NCI-H2171 treated with DMSO at 0.1 percent for 48 hours (cell line): ENCODE results near the gene GNB1L.

Source experiments
- DNase-seq: peaks from one replicate; lab custom pipeline; 2025; lab: John Stamatoyannopoulos, UW

Gene GNB1L

DNA sequence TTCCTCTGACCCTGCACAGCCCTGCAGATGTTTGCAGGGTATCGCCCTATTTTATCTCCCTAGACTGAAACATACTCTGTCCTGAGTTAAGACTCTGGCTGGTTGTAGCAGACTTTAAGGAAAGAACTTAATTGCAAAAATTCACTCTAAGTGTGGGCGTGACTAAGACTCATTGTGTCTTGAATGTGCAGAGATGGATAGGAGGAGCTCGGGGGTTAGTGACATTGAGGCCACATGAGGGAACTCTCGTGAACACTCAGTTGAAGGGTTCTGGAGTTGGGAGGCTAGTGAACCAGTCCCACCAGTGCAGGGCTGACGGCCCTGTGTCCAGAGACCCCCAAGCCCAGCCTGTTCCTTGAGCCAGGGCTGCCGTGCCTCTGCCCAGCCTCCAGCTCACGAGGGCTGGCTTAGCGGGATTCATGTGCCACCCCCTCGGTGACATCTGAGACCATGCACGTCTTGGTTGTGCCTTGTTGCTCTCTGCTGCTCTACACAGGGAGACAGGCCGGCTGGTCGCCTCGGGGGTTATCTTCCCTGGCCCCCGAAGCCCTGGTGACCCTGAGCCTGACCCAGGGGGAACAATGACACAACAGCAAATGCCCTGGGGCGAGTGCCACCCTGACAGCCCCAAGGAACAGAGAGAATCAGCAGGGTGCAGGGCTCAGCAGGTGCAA, 105.5 kb downstream of the GNB1L start:
- no peak for DNase-seq

DNA sequence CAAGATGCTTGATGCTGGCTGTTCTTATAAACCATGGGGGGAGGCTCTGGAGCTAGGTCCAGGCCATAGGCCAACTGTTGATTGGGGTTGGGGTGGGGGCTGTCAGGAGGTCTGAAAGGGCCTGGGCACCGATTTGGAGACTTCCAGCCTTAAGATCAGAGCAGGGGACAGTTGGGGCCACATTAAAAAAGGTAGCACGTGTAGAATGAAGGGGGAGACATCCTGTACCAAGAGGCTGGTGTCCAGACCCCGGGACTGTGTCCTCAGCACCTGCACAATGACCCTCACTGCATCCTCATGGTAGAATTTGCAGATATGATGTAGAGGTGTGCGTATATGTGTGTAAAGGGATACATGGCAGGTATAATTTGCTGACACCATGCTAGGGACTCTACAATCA, 106.5 kb downstream of the GNB1L start:
- no peak for DNase-seq

DNA sequence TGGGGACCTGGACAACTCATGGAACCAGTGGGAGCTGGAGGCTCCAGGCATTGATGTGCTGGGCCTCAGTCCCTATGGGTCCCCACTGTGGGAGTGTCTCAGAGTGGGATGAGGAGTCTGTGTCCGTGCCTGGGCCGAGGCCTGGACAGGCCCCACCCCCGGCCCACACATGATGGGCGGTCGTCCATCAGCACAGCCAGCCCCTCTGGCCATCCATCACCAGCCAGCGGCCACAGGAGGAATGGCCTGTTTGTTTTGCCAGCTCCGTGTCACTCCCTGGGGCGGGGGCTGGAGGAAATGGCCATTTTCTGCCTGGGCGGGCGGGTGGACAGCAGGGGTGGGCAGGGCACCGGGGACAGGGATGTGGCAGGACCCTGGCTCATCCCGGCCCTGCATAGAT, 107.1 kb downstream of the GNB1L start:
- DNase-seq = no peak

DNA sequence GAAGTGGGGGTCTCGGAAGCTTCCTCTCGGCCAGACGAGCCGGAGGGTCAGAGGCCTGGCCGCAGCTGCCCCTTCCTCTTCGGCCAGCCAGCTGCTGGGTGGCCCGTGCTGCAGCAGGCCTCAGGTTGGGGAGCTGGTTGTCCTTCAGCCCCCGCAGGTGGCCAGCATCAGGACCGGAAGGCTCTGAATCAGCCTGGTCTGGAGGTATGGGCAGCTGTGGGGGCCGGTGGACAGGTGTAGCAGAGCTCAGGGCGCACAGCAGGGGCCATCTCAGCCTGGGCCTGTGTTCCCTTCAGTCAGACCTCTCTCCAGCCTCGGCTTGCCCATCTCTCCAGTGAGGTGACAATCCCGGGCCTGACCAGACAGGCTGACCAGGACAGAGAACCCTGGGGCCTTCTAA, 107.9 kb downstream of the GNB1L start:
- DNase-seq = no peak

DNA sequence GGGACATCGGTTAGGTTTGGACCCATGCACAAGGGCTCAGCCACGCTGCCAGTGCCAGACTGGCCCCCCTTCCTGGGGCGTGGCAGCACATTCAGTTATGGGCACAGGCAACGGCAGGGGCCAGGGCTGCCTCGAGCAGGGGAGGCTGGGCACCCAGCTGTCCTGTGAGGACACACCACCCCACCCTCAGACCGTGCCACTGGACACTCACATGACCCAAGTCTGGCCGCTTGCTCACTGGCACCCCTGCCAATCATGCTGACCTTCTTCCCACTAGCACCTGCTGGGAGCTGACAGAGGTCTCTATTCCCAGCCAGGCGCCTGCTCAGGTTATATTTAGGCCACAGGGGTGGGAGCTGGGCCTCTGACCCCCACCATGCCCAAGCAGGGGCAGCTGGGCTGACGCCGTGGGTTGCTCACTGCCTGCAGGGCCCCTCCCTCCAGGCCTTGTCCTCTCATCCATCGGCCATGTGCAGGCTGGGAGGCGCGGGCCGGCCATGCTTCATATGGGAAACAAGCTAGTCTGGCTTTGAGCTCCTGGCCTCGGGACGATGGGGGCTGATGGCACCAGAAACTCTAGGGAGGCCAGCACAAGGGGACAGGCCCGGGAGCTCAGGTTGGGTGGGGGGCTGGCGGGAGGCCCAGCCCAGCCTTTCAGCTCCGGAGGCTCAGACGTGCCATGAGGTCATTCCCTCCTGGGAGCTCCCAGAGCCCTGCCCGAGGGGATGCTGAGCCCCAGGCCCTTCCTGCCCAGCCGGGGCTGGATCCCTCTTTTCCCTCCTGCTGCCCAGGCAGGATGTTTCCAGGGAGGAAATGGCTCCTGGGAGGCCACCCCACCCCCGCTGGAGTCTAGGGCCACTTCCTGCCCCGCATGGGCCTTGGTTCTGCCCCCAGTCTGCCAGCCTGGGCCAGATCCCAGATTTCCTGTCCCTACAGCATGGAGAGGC, 109.2 kb downstream of the GNB1L start:
- no peak for DNase-seq

DNA sequence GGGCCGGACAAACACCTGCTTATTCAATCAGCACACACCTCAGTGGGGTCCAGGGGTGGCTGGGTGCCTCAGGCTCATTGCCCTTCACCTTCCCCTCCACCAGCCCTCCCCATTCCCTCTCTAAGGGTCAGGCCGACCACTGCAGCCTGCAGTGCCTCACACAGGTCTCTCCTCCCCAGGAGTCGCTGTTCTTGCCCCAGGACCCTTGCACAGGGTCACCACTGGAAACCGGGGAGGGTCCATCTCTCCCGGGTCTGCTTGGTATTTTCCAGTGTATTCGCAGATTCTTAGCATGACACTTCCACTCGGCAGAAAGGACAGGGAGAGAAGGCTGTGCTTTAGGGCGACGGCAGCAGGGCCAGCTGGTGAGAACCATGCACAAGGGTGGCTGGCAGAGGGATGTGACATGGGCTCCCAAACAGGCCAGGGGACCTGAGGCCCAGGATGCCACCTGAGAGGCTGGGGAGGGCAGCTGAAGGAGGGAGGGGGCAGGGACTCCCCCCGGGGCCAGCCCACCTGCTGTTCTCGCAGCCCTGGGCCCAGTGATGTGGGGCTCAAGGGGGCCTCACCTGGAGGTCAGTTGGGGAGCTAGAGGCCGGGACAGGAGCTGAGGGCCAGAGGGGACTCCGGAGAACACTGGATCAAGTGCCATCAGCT, 110.2 kb downstream of the GNB1L start:
- DNase-seq = no peak

DNA sequence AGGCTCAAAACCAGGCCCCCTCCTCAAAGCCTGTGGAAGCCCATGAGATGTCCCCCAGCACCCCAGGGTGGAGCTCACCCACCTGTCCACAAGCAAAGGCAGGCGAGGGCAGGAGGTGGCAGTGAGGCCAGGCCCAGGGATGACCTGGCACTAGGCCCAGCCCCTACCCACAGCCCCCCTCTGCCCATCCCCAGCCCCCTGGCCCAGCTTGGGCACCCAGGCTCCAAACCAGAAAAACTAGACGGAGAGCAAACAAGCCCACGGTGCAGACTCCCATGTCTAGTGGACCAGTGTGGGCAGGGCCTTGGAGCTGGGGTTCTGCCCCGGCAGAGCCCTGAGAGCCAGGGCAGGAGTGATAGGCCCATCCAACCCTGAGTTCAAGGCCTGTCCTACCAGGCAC, 111.0 kb downstream of the GNB1L start:
- DNase-seq = no peak

DNA sequence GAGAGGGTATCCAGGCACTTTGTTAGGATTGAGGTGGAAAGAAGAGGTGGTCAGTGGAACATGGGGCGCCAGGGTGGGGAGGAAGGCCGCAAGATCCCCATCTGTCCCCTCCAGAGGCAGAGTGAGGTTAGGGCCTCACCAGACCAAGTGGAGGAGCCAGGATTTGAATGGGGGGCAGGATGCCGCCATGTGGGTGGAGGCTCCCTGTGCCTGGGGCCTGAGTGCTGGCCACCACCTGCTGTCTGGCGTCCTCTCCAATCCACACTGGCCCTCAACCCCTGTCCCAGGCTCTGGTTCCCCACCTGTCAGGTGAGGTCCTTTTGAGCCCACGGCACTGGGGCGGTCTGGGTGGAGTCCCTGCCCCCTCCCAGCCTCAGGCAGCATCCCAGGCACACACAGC, 111.6 kb downstream of the GNB1L start:
- no peak for DNase-seq

DNA sequence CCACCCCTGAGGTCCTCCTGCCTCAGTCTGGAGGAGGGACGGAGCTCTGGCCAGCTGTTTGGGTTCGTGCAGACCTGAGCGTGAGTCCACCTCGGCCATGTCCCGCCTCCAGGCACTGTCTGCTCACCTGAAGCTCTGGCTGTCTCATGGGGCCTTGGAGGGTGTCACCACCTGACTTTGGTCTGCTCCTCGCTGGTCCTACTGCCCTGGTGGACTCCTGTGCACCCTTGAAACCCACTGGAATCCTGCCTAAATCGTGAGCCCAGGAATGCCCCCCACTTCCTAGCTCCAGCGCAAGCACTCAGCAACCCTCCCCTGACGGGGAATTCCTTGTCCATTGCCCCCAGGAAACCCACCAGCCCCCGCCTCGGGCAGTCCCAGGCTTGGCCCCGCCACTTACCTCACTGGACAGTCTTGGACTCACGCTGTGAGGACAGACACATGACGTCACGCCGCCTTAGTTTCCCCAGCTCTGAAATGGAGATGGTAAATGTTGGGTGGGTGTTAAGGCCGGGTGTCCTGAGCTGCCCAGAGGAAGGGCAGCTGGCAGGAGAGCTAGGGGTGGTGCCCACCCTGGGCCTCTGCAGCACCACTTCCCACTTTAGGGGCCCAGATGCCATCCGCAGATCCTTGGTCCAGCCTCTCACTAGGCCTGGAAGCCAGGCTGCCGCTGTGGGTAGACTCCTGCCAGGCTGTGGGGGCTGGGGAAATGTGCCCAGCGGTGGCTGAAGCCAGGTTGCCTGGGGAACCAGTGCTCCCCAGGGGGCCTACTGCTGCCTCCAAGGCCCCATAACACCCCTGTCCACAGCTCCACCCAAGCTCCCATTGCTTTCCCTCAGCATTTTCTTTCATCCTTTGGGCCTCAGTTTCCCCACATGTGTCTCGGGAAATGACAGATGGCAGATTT, 112.3 kb downstream of the GNB1L start:
- DNase-seq = no peak

DNA sequence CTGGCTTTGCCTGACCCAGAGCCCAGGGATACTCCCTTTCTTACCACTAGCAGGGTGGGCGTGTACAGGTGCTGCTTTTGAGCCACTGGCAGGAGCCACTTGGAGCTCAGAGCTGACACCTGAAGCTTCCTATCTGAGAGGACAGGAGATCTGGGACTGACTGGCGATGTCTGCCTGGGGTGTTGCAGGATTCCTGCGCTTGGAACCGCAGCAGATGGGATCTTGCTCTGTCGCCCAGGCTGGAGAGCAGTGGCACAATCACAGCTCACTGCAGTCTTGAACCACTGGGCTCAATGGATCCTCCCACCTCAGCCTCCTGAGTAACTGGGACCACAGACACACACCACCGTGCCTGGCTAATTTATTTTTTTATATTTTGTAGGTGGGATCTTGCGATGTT, 113.6 kb downstream of the GNB1L start:
- DNase-seq = no peak

DNA sequence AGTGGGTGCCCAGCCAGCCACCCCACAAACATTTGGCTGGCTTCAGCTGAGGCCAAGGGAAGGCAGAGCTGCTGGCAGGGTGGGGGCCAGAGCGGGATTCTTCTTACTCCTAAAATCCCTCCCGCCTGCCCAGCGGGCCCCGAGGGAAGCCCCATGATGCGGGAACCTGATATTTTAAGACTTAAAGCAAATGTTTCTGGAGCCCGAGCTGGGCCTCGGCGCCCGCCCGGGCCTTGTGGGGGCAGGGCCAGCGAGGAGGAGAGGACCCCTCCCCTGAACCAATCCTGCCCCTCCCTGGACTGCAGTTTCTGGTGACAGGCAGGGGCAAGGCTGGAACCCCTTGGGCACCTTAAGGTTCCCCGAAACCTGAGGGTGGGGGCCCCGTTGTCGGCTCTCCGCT, 114.1 kb downstream of the GNB1L start:
- DNase-seq = no peak

DNA sequence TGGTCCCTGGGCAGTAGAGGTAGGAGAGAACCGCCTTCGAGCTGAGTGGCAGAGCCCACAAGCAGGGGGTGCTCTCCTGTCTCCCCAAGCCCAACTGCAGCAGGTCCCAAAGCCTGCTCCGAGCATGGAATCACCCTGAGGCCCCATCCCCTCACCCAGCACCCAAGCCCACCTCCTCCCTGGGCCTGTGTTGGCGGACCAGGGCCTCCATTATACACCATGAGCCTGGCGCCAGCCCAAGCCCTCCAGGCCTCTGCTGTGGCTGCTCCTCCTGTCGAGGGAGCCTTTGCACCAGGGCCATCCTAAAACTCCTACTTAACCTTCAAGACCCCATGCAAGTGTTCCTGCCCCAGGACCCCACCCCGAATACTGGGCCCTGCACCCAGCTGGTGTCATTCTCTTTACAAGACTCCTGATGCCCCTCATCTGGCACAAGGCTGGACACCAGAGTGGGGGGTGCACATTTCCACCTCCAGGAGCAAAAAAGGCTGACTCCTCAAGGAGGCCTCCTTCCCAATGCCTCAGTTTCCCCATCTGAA, 114.7 kb downstream of the GNB1L start:
- DNase-seq = no peak

DNA sequence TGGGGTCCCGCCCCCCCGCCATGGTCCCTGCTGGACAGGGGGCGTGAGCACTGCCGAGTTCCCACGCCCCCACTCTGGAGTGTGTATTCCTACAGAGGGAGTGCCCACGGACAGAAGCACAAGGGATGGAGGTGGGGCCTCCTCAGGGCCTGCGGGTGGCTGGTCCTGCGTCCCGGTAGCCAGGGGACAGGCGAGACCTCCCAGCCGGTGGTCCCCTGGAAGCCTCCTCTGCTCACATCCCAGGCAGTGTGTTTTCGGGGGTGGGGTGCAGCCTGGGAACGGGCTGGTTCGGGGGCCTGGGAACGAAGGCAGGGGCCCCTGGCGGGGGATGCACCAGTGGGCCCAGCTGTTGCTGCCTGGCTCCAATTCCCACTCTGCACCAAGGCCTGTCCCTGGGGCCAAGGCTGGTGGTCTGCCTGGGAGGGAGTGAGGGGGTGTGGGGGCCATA, 115.2 kb downstream of the GNB1L start:
- no peak for DNase-seq

DNA sequence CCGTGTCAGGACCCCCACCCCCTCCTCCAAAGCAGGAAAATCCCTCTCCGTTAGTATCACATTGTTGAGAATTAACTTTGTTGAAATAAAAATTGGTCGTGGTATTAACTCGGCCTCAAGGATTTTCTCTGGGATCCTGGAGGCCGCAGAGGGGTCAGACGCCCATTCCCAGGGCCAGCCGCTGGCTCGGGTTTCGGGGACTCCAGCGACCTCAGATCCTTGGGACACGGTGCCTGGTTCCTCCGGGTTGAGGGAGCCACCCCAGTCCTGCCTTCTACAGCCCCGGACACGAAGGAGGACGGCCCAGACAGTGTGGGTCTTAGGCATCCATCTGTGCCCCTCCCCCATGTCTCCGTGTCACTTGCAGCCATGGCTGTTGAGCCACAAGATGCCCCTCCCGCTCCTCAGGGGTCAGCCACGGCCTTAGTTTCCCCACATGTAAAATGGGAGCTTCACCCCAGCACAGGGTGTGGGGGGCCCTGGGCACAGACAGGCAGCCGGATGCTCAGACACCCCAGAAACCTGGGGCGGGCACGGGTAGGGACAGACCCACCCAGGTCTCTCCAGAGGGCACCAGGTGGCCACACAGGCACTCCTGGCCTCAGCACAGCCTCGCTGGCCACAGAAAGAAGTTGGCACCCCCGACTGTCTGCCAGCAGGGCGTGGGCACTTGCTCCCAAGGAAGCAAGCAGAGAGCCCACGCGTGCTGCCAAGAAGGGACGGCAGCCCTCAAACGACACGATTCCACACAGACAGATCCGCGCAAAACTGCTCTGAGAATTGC, 115.8 kb downstream of the GNB1L start:
- no peak for DNase-seq

DNA sequence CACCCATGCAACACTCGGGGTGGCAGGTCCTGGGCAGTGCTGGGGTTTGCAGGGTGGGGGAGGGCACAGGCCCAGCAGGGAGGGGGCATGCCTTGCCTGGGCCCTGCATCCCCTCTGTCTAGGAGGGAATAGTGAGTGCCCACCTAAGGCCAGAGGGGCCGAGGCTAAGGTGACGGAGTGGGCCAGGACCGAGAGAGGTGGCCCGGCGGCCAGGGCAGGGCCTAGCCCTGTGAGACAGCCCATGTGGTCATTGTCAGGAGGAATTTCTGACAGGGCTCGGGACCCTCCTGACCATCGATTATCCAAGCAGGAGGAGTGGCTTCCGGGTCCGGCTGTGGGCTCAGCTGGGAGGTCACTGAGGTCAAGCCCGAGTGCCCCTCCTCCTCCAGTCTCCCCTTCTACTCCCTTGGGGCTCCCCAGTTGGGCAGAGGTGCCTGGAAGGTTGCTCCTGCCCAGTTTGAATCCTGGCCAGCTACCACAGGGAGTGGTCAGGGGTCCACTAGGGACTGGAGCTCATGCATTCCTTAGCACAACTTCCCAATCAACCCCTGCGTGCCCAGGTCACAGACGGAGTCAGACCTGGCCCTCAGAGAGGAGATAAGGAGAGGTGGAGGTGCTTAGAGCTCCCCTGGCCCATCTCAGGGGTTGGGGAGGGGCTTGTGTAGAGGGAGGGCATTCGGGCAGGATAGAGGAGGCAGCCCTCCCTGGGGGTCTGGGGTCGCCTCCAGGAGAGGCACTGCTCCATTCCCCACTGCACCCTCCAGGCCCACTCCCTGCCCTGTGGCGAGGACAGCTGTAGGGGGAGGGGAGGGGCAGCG, 116.6 kb downstream of the GNB1L start:
- DNase-seq = no peak

DNA sequence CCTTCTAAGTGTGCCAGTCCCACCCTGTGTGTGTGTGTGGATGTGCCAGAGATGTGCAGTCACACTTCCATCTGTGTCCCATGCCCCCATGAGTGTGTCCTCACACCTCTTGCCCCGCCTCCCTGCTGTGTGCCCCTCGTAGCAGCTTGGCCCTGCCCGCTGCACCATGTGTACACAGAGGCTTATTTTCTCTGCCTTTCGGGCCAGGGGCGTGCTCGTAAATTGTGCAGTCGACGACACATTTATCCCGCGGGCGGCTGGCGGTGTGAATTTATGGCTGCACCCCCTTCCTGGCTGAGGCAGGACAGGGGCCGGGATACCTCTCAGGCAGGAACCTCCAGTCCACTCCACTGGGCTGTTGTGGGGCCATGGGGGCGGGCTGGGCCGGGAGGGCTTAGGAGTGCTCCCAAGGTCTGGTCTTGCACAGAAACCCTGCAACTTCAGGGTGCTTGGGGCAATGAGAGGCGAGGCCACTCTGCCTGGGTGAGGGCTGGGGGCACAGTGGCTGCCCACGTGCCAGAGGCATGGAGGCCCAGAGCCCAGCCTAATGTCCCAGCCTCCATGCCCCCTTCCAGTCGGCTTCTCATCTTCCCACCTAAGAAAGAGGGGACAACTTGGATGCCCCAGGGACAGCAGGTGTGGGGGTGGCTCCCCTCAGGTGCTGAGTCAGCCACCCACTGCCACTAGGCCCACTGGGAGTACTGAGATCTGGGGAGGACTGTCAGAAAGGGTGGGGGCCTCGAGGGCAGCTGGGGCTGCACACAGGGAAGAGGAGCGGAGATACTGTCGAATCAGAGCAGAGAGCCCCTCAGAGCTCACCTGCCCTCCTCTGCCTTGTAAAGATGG, 118.8 kb downstream of the GNB1L start:
- DNase-seq = no peak

DNA sequence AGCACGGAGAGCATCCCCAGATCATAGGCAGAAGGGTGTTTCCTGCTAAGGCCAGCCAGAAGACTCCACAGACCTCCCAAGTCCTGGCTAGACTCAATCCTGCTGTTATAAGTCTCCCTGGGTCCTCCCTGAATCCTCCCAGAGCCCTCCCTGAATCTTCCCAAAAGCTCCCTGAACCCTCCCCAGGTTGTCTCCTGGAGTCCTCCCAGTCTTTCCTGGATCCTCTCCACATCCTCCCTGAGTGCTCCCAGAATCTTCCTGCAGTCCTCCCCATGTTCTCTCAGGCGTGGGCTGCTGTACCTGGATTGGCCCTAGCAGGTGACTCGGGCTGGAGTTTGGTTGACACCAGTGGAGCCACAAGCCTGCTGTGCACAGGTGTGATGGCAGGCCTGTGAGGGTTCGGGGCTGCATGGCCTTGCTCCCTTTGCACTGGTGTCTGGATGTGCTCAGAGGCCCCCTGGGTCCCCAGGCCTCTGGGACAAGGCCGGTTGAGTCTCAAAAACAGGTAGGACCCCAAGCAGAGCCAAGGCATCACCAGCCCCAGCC, 119.8 kb downstream of the GNB1L start:
- DNase-seq = no peak

DNA sequence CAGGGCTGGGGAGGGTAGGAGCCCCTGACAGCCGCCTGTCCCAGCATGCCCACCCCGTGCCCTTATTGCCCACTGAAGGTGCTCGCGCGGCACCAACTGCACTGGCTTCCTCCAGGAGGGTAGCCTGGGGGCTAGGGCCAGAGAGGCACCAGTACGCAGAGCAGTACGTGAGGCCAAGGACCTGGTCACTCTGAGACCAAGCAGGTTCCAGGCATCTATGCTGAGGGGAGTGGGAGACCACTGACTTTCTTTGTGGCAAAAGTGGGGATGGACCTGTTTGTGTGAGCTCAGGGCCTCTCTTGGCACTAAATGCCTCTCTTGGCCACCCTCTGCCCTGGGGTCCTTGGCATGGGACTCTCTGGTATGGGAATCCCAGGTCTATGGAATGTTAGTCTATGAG, 120.5 kb downstream of the GNB1L start:
- no peak for DNase-seq

DNA sequence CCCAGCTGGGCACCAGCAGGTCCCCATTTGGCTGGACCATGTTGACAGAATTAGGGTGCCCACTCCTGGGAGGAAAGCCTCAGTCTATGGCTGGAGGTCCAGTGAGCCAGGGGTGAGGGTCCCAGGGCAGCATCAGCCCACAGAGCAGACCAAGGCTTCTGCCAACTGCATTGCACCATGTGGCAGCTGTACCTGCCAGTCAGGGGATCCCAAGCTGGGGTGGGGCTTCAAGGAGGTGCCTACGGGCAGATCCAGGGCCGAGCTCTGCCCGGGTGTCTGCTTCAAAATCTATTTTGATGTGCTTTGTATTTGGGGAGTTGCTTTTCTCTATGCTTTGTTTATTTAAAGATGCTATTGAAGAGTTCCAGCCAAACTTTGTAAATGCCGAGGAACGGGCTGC, 120.9 kb downstream of the GNB1L start:
- no peak for DNase-seq
